ENCODE results near the gene WDR38. TPM values are rescaled to one million over a fixed set of nuclear protein-coding genes. Genes with fewer than 3 reads are reported as not detected.

WDR38 gene, protein sequence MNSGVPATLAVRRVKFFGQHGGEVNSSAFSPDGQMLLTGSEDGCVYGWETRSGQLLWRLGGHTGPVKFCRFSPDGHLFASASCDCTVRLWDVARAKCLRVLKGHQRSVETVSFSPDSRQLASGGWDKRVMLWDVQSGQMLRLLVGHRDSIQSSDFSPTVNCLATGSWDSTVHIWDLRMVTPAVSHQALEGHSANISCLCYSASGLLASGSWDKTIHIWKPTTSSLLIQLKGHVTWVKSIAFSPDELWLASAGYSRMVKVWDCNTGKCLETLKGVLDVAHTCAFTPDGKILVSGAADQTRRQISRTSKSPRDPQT
- total RNA-seq (ENCODE audit: insufficient read depth, low replicate concordance) = not detected

DNA sequence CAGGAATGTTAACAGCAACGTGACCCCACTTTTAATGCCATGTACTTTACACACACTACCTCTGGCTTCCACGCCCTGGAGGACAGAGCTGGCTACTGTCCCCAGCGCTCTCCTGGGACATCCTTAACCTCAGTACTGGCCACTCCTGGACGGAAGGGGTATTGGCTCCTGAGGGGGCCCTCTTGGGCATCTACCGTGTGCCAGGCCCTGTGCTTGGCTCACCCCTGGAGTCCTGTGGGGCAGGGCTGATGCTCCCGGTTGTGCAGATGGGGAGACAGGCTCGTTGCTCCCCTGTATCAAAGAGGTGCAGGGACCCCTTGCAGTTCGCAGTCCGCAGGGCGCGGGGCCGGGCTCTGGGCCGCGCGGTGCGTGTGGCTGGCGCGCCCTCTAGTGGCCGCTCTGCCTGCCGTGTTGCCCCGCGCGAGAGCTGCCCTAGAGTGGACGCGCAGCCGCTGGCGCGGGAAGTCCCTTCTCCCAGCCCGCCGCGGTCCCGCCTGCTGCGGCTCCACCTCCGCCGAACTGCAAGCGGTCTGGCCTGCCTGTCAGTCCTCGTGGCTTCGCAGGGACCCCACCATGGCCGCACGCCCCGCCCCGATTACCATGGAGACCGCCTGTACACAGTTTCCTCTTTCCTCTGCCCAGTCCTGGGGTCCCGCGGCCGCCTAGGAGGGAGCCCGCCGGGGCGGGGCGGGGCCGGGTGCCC, at the start of gene WDR38:
Gene WDR38 (plus strand): TSS at position 632 of the 703 bp plus-strand sequence. CDS start 72 bp downstream, outside the sequence.
- peak; percentile 74 for DNase-seq (ENCODE audit: low spot score)

DNA sequence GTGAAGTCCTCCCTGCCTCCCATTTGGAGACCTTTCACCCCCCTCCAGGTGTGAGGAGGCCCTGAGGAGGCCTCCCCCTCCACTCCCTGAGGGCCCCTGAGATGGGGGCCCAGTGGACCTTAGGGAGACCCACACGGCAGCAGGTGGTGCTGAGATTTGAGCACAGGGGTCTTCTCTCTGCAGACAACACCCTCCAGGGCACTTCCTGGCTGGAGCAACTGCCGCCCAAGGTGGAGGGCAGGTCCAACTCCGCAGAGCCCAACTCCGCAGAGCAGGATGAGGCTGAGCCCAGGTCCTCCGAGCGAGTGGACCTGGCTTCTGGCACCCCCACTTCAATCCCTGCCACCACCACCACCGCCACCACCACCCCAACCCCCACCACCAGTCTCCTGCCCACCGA, 49.3 kb upstream of the WDR38 start:
- DNase-seq (ENCODE audit: low spot score) = no peak

DNA sequence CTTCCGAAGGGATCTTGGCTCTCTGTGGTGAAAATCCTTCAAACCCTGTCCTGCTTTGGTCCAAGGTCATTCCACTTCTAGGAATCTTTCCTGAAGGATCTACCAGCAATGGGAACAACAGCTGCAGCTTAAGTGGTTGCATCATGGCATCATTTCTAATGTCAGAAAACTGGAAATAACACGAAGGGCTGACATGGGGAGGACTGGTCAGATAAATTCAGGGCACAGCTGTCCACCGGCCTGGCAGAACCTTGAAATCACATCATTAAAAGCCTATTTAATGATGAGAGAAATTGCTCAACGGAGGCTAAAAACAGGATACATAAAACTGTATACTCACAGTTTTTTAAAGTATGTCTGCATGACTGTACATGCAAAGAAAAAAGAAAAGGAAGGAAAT, 48.1 kb upstream of the WDR38 start:
- no peak for DNase-seq (ENCODE audit: low spot score)

DNA sequence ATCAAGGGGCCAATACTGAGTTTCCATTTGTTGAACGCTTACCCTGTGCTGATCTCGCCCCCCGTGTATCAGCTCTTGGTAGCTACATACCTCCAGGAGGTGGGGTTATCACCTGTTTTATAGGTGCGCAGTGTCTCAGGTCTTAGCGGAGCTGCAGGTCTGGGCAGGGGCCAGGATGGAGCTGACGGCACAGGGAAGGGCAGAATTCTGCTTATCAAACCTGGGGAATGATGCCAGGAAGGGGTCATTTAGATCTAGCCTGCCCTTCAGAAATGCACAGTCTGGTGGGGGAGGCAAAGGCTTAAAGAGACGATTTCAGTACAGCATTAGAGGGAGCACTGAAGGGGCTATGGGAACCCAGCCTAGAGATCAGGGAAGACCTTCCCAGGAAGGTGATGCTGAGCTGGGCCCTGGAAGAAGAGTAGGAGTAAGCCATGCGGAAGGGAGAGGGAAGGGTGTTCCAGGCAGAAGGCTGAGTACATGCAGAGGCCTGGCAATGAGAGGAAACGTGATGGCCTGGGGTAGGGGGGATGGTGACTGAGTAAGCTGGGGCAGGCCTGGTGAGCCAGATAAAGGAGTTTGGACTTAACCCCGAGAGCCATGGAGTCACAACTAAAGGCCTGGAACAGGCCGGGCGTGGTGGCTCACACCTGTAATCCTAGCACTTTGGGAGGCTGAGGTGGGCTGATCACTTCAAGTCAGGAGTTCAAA, 44.9 kb upstream of the WDR38 start:
- DNase-seq (ENCODE audit: low spot score) = no peak

DNA sequence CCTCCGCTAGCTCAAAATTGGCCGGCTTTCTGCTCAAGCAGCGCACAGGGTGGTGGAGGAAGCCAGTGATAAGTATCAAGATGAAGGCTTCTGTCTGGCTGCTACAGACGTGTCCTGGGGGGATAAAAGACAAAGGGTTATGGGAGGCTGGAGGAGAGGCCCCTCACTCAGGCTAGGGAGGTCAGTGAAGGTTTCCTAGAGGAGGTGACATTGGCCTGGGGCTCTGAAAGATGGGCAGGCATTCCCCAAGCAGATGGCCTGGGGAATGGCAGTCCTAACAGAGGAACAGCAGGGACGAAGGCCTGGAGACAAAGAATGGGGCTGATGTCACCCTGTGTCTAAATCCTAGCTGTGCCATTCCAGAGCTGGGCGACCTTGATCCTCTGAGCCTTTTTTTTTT, 44.0 kb upstream of the WDR38 start:
- no peak for DNase-seq (ENCODE audit: low spot score)

DNA sequence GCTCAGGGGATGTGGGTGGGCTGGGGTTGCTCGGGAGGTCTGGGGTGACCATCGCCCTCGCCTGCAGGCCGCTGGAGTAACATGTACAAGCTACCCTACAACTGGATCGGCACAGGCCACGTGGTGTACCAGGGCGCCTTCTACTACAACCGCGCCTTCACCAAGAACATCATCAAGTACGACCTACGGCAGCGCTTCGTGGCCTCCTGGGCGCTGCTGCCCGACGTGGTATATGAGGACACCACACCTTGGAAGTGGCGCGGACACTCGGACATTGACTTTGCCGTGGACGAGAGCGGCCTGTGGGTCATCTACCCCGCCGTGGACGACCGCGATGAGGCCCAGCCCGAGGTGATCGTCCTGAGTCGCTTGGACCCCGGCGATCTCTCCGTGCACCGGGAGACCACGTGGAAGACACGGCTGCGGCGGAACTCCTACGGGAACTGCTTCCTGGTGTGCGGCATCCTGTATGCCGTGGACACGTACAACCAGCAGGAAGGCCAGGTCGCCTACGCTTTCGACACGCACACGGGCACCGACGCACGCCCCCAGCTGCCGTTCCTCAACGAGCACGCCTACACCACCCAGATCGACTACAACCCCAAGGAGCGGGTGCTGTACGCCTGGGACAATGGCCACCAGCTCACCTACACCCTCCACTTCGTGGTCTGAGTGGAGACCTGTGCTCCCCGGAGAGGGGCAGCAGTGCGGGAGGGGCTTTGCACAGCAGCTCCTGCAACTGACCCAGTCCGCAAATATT, 43.3 kb upstream of the WDR38 start:
- DNase-seq (ENCODE audit: low spot score) = no peak

DNA sequence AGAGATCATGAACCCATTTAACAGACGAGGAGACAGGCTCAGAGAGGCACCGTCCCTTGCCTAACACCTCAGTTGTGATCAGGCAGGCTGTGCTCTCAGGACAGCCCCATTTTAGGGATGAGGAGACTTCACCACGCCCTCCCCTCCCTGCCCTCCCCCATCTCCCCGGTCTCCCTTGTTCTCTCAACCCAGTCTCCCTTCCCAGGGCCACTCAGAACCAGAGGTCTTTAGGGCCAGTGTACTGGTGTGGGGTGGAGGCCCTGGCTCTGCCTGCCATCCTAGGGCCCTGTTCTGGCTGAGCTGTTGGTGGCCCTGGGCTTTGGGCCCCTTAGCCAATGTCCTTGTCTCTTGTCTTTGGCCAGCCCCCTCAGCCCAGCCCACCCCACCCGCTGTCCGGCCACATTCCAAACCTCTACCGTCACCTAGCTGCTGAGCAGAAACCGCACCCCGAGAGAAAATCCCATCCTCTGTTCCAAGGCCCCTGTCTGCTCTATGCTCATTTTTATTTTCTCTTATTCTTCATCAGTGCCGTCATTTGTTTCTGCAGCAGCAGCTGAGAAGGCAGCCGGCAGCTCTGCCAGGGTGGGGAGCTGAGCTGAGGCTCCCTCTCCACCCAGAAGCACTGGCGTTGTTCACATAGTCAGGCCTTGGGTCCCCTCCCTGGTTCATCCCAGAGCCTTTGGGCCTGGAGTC, 42.5 kb upstream of the WDR38 start:
- DNase-seq (ENCODE audit: low spot score) = peak; percentile 86

DNA sequence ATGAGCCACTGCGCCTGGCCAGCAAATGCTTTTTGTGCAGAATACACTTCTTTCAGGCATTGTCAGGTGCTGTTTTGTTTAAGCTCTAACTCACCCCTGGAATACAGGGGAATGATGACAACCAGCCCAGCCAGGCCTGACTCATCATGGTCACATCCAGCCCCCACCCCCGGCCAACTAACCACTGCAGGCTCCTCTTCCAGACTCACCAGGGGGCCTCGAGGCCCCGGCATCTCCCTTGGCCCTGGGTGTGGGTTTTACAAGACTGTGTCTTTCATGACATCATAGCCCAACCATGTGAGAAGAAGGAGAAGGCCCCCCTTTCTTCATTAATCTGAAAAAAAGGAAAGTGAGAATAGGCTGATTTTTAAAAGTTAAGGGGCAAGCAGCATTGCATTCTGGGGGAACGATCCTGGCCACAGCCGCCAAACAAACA, 40.8 kb upstream of the WDR38 start:
- peak; percentile 93 for DNase-seq (ENCODE audit: low spot score)

DNA sequence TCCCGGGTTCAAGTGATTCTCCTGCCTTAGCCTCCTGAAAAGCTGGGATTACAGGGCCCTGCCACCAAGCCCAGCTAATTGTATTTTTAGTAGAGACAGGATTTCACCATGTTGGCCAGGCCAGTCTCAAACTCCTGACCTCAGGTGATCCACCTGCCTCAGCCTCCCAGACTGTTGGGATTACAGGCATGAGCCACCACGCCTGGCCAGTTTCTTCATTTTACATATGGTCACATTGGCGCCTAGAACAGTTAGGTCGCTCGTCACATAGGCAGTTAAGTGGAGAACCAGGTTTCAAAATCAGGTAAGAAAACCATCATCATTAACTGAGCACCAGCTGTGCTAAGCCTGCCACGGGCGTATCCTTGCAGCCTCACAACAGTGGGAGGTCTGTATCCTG, 40.2 kb upstream of the WDR38 start:
- DNase-seq (ENCODE audit: low spot score) = no peak

DNA sequence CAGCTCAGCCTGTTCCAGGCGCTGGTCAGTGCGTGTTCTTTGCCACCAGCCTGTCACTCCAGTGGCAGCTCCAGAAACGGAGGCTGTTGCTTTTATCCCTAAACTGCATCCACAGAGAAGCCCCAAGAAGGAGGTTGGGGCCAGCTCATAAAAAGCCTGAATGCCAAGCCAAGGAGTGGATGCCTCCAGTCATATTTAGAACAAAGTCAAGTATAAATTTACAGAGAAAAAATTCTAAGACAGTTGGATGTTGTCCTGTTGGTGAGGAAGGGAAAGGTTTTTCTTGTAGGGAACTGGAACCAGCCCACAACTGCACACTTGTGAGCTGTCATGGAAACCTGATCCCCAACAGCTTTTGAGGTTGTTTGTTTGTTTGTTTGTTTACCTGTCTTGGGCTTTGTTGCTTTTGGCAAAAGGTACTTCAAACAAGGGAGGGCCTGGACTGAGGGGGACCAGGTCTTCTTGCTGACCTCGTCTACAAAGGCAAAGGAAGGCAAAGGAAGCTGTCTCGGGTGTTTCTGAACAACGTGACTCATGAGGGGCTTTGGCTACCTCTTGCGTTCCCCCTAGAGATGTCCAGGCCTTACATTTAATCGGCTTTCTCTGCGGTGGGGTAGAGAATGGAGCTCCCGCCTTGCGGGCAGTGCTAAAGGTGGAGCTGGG, 39.6 kb upstream of the WDR38 start:
- peak; percentile 25 for DNase-seq (ENCODE audit: low spot score)

DNA sequence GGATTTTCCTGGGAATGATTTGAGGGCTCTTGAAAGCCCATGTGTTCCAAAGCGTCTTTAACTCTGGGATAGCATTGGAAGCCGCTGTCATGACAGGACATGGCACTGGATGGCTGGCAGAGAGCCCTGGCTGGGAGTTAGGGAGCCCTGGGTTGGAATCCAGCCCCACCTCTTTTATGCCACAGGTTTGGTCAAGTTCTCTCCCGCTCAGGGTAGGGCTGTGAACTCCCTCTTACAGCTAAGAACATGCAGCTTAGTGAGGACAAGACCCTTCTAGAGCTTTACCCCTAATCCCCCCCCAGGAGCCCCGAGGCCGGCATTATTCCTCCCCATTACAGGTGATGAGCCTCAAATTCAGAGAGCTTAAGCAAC, 39.1 kb upstream of the WDR38 start:
- DNase-seq (ENCODE audit: low spot score) = no peak

DNA sequence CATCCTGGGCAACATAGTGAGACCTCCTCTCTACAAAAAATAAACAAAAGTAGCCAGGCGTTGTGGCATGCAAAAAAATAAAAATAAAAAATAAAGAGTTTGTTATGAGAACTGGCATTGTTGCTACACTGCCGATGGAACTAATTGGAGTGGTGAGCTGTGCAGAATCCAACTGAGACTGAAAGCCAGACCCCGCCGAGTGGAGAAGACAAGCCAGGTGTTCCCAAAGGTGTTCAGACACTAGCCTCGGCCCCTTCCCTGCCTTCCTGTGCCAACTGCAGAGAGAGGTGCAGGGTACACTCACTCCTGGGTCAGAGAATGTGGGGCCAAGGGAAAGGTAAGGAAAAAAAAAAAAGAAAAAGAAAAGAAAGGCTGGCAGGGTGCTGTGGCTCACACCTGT, 37.7 kb upstream of the WDR38 start:
- no peak for DNase-seq (ENCODE audit: low spot score)

DNA sequence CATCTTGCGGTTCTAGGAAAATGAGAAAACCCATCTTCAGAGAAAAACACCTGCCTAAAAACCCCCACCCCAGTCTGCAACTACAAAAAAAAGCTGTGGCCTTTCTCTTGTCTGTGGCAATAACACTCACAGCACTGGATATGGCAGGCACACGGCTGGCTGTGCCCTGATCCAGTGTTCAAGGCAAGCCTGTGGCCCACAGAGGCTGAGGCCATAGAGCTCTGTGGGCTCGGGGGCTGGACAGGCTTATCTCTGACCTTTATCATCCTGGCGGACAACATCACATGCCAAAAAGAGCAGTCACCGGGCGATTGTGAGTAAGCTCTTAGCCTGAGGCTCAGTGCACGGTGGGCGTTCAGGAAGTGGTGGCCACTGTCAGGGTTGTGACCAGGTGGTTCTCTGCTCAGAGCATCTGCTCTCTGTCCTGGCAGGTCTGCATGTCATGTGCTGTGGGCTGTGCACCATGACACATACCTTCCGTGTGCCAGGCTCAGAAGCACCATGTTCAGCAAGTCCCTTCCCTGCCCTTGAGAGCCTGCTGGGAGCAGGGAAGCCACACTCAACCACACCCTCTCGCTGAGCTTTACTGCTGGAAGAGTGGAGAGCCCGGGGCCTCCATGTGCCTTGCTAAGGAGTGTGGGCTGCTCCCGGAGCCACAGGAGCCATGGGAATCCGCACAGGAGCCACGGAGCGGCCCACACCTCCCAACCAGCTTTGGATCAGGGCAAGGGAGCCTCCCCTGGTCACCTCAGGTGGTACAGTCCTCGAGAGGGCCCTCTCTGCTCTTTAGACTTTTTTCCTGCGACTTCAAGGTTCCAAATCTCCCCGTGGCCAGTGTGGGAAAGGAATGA, 34.6 kb upstream of the WDR38 start:
- no peak for DNase-seq (ENCODE audit: low spot score)

DNA sequence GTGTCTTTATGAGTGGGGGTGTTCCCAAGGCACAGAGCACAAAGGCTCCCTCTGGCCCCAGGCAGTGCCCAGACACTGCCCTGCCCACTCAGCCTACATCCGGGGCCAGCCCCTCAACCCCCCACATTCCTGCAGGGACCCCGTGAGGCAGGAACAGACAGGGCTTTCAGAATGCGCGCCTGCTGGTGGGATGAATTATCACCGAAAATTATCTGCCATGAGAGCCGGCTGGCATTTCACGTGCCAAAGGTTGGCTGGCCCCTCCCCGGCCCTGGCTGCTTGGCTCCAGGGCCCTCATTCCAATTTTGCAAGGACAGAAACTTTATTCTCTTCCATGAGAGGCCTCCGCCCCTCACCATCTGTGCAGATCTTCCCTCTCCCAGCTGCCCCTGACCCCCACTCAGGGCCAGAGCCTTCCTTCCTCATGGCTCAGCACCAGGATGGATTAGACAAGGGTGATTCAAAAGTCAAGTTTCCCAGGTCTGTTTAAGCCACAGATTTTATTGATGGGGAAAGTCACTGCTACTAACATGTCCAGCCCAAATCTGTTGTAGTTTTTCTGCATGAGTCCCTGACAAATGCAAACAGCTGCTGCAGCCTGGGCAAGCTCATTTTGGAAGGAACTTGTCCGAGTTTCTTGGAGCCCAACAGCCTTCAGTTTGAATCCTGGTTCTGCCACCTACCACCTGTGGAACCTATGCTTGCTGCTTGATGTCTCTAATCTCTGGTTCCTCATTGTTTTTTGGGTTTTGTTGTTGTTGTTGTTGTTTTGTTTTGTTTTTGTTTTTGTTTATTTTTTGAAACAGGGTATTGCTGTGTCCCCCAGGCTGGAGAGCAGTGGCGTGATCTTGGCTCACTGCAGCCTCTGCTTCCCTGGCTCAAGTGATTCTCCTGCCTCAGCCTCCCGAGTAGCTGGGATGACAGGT, 32.3 kb upstream of the WDR38 start:
- DNase-seq (ENCODE audit: low spot score) = peak; percentile 44

DNA sequence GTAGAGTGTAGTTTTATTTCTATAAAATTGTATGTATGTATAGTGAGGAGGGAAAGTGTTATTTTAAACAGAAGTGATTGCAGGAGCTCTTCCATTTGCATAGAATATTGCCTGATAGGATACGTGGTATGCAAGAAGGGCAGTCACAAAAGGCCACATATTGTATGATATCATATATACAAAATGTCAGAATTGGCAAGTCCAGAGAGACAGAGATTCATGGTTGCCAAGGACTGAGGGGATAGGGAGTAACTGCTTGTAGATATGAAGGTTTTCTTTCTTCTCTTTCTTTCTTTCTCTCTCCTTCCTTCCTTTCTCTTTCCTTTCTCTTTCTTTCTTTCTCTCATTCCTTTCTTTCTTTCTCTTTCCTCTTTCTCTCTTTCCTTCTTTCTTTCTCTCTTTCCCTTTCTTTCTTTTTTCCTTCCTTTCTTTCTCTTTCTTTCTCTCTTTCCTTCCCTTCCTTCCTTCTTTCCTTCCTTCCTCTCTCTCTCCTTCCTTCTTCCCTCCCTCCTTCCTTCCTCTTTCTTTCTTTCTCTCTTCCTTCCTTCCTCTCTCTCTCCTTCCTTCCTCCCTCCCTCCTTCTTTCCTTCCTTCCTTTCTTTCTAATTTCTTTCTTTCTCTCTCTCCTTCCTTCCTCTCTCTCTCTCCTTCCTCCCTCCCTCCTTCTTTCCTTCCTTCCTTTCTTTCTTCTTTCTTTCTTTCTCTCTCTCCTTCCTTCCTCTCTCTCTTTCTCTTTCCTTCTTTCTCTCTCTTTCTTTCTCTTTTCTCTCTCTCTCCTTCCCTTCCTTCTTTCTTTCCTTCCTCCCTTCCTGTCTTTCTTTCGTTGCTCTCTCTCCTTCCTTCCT, 24.5 kb upstream of the WDR38 start:
- DNase-seq (ENCODE audit: low spot score) = no peak

DNA sequence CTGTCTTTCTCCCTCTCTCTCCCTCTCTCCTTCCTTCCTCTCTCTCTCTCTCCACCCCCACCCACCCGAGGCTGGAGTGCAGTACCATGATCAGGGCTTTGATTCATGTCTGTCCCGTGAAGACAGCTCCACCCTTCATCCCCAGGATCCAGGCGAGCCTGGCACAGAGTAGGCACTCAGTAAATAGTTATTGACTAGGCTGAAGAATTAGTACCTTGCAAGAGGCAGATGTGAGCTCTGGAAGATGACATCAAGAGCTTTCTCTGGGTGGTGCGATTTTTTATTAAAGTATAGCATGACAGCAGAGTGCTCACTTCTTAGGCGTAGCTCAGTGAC, 24.0 kb upstream of the WDR38 start:
- no peak for DNase-seq (ENCODE audit: low spot score)

DNA sequence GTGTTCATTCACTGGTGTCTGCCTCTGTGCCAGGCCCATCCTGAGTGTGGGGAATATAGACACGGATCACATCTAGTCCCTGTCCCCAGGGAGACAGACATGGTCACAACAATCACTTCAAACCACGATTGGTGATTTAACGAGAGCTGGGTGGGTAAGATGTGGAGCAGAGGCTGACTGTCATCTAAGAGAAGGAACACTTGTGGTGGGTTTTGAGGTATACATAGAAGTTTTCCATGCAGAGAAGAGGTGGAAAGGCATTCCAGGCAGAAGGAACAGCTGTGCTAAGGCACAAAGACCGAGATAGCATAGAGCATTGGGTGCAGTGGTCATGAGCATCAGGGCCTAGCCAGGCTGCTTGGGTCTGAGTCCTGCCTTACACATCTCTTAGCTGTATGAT, 22.7 kb upstream of the WDR38 start:
- no peak for DNase-seq (ENCODE audit: low spot score)
